Coronary artery (tissue), 2 donors: ENCODE results near the gene C13orf46.

ENCODE experiments used
- DNase-seq: peaks from one replicate; pipeline ENCODE4 v3.0.0-alpha.2; 2017; ENCODE audit warnings: low spot score
- H3K27ac ChIP-seq, 2 donors: fragments of 200-600 bp; sonication (generic); one replicate each; pipeline ENCODE4 v1.5.1; 2016 to 2019
- H3K4me3 ChIP-seq: fragments of 200-600 bp; sonication (generic); 2 replicates; pipeline ENCODE4 v1.5.1; 2016; ENCODE audit warnings: mild to moderate bottlenecking, moderate library complexity
- TF ChIP-seq, protein P1 (sequence below): fragments of 200-600 bp; sonication (generic); IDR thresholded peaks from one replicate; pipeline ENCODE4 v1.5.1; 2019; ENCODE audit warnings: antibody characterized with exemption

C13orf46 gene

DNA sequence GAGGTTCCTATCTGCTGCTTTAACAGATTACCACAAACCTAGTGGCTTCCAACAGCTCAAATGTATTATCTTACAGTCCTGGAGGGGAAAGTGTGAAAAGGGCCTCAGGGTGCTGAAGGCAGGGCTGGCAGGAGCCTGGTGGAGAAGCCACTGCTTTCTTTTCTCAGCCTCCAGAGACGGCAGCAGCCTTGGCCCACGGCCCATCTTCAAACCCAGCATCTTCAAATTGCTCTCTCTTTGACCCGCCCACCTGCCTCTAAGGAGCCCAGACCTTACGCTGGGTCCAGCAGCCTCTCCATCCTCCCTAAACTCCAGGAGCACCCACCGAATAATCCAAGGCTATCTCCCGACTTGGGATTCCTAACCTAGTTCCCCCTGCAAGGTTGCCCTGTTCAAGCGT lies 35.6 kb downstream of the C13orf46 start:
- H3K4me3 ChIP-seq: no peak overlapping the region
- no peak overlapping the region for H3K27ac ChIP-seq
- TF ChIP-seq, protein P1, sequence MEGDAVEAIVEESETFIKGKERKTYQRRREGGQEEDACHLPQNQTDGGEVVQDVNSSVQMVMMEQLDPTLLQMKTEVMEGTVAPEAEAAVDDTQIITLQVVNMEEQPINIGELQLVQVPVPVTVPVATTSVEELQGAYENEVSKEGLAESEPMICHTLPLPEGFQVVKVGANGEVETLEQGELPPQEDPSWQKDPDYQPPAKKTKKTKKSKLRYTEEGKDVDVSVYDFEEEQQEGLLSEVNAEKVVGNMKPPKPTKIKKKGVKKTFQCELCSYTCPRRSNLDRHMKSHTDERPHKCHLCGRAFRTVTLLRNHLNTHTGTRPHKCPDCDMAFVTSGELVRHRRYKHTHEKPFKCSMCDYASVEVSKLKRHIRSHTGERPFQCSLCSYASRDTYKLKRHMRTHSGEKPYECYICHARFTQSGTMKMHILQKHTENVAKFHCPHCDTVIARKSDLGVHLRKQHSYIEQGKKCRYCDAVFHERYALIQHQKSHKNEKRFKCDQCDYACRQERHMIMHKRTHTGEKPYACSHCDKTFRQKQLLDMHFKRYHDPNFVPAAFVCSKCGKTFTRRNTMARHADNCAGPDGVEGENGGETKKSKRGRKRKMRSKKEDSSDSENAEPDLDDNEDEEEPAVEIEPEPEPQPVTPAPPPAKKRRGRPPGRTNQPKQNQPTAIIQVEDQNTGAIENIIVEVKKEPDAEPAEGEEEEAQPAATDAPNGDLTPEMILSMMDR: no peak
- DNase-seq: no peak

- H3K27ac ChIP-seq: no peak overlapping the region
- H3K4me3 ChIP-seq: no peak overlapping the region
- TF ChIP-seq, protein P1: no peak
- no peak for DNase-seq
Observed at GRCh38 chr13:113937527-113938180, 36.2 kb downstream of the C13orf46 start.

DNA sequence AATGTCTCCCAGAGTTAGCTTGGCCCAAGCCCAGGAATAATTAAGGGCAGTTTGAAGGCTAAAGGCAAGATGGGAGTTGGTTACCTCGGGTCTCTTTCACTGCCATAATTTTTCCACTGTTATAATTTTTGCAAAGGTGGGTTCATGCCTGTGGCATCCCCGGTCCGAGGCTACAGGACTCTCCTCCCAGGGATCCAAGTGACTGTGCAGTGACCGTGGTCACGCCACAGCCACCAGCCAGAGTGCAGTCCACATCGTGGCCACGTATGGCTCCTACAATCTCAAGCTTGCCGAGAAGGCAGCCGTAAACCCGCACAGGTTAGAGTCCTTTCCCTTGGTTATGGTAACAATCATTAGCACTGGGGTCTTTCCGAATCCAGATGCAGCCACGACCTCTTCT lies 36.8 kb downstream of the C13orf46 start:
- H3K4me3 ChIP-seq: no peak overlapping the region
- DNase-seq: no peak
- no peak overlapping the region for H3K27ac ChIP-seq
- TF ChIP-seq, protein P1: no peak

DNA sequence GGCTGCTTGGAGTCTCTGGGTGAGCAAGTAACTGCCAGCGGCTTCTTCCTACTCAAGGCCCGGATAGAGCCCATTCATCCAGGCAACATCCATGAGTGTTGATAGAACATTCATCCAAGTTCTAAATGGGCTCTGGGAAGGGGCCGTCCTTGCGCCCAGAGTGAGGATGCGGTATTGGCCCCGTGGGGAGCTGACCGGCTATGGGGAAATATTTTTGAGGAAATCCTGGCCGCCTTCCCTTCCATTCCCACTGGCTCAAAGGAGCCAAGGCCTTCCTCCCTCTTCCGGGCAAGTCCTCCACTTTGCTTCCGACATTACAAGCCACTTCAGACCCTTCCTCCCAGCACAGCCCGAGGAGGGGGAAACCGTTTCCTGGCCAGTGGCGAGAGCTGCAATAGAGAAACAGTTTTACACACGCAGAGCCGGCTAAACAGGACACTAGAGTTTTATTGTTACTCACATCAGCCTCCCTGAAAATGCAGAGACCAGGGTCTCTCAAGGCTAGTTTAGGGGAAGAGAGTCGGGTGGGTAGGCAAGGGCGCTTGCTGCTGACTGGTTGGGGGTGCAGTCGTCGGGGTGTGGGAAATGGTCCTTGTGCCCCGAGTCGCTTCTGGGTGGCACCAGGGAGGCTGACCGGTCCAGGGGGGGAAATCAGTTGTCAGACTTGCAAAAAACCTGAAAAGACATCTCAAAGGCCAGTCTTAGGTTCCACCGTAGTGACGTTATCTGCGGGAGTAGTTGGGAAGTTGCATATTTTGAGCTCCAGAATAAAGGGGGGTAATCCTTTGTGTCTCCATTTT lies 37.5 kb downstream of the C13orf46 start:
- TF ChIP-seq, protein P1: no peak
- H3K27ac ChIP-seq: peak overlapping the region; percentile 40 to 84
- no peak overlapping the region for H3K4me3 ChIP-seq
- no peak for DNase-seq

DNA sequence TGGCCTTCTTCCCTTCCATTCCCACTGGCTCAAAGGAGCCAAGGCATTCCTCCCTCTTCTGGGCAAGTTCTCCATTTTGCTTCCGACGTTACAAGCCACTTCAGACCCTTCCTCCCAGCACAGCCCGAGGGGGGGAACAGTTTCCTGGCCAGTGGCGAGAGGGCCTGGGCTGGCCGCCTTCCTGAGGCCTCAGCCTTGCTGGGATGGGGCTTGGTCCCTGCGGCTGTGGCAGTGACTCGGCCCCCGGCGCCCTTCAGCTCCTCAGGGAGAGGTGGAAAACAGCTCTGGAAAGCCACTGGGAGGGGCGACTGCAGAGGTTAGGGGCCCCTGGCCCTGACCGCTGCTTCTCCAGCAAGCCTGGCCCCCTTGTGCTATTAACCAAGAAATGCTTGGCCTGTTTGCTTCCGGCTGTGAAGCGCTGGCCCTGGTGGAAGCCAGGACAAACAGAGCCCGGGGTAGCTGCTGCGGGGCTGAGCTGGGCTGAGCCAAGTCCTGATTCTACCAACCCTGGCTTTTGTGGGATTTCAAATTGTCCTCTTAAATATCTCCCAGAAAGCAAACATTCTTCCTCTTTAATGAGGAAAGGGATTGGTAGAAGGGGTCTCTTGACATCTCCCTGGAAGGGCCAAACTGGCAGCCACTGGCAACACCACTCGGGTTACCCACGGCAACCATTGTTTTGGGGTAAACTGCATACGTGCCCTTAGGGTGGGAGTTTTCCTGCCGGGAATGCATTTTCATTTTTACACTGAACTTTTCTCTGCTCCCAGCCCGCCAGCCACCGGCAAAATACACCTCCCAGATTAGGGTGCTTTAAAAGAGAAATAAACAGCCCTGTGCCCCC lies 38.7 kb downstream of the C13orf46 start:
- Histone ChIP-seq H3K27ac (peak overlapping the region; percentile 40 to 84), H3K4me3 (peak overlapping the region; percentile 27)
- TF ChIP-seq, protein P1: no peak
- peak; percentile 71 for DNase-seq

DNA sequence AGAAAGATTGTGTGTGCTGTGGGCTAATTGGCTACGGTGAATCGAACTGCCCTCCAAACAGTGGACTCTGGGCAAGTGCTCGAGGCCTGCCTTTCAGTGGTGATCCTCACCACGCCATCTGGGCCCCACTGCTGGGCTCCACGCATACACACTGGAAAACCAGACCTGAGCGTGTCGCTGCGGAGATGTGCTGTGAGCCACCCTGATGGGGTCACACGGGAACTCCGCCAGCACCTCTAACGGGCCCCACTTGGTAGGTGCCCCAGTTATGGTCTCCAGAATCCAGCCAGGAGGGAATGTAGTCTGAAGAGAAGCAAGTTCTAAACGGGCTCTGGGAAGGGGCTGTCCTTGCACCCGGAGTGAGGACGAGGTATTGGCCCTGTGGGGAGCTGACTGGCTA lies 39.3 kb downstream of the C13orf46 start:
- peak overlapping the region; percentile 40 to 84 for H3K27ac ChIP-seq
- TF ChIP-seq, protein P1: no peak
- DNase-seq: no peak
- H3K4me3 ChIP-seq: no peak overlapping the region
